Right kidney (tissue), 1 donor: ENCODE data around the gene ARID5A.

Experiments used
- DNase-seq: peaks from one replicate; pipeline ENCODE4 v3.0.0-alpha.2; 2016

The ARID5A gene

GRCh38 chr2:96526615-96527285, 9.8 kb upstream of the ARID5A start:
- no peak for DNase-seq

GRCh38 chr2:96527286-96528005, 9.1 kb upstream of the ARID5A start:
- DNase-seq: peak; percentile 71

GRCh38 chr2:96528006-96528699, 8.4 kb upstream of the ARID5A start:
- DNase-seq: no peak

GRCh38 chr2:96528700-96529375, 7.7 kb upstream of the ARID5A start:
- no peak for DNase-seq

- DNase-seq: no peak
Observed at GRCh38 chr2:96529376-96530143, 7.0 kb upstream of the ARID5A start.

GRCh38 chr2:96530144-96530430, 6.5 kb upstream of the ARID5A start:
- DNase-seq: no peak

GRCh38 chr2:96530474-96531357, 5.8 kb upstream of the ARID5A start:
- no peak for DNase-seq

GRCh38 chr2:96531366-96531765, 5.2 kb upstream of the ARID5A start:
- DNase-seq: no peak

GRCh38 chr2:96531872-96532505, 4.6 kb upstream of the ARID5A start:
- DNase-seq: peak; percentile 83

- DNase-seq: no peak
Observed at GRCh38 chr2:96532641-96533291, 3.8 kb upstream of the ARID5A start.

- DNase-seq: no peak
Observed at GRCh38 chr2:96533292-96534073, 3.1 kb upstream of the ARID5A start.

- no peak for DNase-seq
Observed at GRCh38 chr2:96534141-96534540, 2.4 kb upstream of the ARID5A start.

GRCh38 chr2:96534701-96535181, 1.8 kb upstream of the ARID5A start:
- no peak for DNase-seq

- DNase-seq: no peak
Observed at GRCh38 chr2:96535331-96535730, 1.2 kb upstream of the ARID5A start.

GRCh38 chr2:96537066-96537733, 648 bp downstream of the ARID5A start:
- peak; percentile 88 for DNase-seq

- no peak for DNase-seq
Observed at GRCh38 chr2:96537734-96538486, 1.4 kb downstream of the ARID5A start.

GRCh38 chr2:96538487-96539214, 2.1 kb downstream of the ARID5A start:
- peak; percentile 58 for DNase-seq
